GM21786 (cell line): ENCODE data around the gene IQSEC3.
A peak's percentile ranks its signal among the peaks of the same experiment; 100 is the strongest.
"Not testable (repeated sequence)": the region's sequence is repeated elsewhere in the genome, so short reads cannot be mapped to it uniquely, and the experiment has no call there.

ENCODE experiments used
- ATAC-seq: cut with Tn5 transposase; IDR thresholded peaks from one replicate; pipeline ENCODE4 v1.9.1; 2021; ENCODE audit not compliant: unreplicated experiment

IQSEC3 gene

GRCh38 chr12:212715-213526, 146.4 kb downstream of the IQSEC3 start:
- ATAC-seq: no peak

DNA sequence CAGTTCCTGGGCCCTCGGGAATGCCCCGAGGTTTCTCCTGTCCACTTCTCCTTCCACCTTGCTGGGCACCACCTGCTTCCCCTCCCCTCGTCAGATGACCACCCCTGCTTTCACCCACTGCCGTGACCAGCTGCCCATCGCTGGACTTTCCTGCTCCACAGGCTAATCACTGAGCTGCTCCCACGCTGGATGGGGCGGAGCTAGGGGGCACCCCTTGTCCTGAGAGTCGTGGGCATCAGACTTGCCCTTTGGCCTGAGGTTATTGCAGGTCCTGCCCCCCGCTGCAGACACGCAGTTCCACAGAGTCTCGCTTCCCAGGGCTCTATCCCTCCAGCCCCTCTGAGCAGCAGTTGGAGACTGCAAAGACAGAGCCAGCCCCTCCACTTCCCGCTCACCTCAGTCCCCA, 147.0 kb downstream of the IQSEC3 start:
- ATAC-seq: no peak

GRCh38 chr12:214003-214741, 147.6 kb downstream of the IQSEC3 start, which contains the start of gene SLC6A12:
Gene SLC6A12, minus strand, starts transcription at chr12:214157. Its CDS starts 4,171 bp downstream, at chr12:209986.
- ATAC-seq: no peak

- ATAC-seq: no peak
Observed at GRCh38 chr12:215116-215515, 148.5 kb downstream of the IQSEC3 start.

- not testable (repeated sequence) for ATAC-seq
Observed at GRCh38 chr12:217029-217428, 150.5 kb downstream of the IQSEC3 start.

DNA sequence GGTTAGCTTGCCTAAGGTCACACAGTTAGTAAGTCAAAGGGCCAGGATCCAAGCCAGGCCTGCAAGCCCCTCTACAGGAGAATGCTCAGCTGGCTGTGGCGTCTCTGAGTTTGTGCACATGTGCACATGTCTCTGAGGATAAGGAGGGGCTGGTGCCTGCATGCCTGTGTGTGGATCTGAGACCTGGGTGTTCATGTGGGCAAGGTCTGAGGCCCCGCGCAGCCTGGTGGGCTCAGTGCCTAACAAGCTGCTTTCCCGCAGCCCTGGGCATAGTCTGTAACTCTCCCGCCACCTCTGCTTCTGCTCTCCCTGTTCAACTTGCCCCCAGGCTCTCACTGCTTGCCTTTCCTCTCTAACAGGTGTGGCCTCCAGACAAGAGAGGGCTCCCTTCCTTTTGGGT, 151.7 kb downstream of the IQSEC3 start:
- ATAC-seq: no peak

GRCh38 chr12:218728-219590, 152.4 kb downstream of the IQSEC3 start:
- ATAC-seq: no peak

DNA sequence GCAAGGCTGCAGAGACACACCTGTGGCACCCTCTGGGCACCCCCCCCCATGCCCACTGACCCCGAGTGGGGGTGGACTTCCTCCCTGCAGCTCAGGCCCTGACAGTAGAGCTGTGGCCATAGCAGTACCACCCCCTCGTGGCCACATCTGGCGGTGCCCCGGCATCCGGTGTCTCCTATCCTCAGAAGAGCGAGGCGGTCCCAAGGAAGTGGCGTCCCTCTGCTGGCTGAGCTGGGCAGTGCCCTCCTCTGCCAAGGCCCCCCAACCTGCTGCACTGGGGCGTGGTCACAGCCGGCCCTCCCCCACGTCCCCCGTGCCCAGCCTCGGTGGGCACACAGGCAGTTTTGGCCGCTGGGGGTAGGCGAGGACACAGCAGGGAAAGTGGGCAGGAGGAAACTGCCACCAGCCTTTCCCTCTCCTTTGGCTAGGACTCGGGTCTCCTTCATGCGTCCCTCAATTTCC, 153.4 kb downstream of the IQSEC3 start:
- peak; percentile 64 for ATAC-seq

DNA sequence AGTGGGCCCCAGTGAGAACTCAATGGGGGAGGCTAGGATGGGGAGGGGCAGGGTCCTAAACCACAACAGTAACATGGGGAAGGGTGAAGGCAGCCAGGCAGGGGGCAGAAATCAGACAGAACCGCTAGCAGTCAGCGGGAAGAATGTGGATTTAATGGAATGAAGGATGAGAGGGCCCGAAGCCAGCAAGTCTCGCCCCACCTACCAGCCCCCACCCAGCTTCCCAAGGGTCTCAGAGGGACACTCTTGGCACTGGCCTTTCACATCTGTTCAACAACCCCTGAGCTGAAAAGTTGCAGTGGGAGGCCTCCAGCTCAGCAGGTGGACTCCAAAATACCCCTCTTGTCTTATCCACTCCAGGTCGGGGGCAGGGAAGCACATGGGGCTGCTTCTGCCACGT, 153.9 kb downstream of the IQSEC3 start:
- ATAC-seq: no peak

GRCh38 chr12:220946-221550, 154.5 kb downstream of the IQSEC3 start:
- no peak for ATAC-seq

DNA sequence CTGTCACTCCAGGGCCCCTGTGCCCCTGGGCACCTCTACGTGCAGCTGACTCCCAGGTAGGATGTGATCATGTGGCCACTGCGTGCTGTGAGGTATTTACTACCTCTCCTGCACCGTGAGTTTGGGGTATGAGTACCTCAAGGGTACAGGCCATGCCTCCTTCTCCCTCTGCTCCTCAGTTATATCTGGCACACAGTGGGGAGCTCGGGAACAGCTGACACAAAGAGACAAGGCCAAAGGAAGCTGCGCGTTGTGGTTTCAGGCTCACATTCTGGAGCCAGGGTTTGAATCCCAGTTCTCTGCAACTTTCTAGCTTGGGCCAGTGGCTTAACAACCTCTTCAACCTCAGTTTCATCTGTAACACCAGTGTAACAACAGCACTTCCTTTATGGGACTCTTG, 155.2 kb downstream of the IQSEC3 start:
- no peak for ATAC-seq

DNA sequence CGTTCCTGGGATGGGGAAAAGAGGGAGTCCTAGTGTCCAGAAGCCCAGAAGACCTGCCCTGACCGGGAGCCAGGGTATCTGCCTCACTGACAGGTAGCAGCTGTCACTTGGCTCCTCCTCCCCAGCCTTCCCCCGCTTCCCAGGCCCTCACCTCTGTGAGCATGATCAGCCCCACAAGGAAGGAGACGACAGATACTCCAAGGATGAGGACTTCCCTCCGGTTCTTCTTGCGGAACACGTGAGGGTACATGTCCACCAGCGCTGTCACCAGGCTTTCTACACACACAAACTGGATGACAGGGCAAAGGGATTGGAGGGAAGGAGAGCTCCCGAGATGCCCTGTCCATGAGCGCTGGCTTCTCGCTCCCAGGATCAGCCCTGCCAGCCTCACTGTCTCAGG, 157.3 kb downstream of the IQSEC3 start:
- no peak for ATAC-seq

- no peak for ATAC-seq
Observed at GRCh38 chr12:224330-224729, 157.8 kb downstream of the IQSEC3 start.

- ATAC-seq: no peak
Observed at GRCh38 chr12:225012-225411, 158.4 kb downstream of the IQSEC3 start.

DNA sequence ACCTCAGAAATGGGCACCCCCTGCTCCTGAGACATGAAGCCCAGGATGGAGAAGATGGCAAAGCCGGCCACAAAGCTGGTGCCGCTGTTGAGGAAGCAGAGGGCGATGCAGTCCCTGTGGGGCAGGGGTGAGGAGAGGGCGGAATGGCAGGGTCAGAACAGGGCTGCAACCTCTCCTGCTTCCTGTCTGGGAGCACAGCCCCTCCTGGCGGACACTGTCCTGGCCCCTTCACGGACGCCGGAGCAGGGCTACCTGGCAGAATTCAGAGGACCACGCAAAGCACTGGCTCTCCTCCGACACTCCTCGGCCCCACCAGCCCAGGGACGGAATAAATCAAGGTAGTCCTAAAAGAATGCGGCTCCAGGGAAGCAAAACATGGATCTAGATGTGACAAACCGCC, 159.8 kb downstream of the IQSEC3 start:
- no peak for ATAC-seq

DNA sequence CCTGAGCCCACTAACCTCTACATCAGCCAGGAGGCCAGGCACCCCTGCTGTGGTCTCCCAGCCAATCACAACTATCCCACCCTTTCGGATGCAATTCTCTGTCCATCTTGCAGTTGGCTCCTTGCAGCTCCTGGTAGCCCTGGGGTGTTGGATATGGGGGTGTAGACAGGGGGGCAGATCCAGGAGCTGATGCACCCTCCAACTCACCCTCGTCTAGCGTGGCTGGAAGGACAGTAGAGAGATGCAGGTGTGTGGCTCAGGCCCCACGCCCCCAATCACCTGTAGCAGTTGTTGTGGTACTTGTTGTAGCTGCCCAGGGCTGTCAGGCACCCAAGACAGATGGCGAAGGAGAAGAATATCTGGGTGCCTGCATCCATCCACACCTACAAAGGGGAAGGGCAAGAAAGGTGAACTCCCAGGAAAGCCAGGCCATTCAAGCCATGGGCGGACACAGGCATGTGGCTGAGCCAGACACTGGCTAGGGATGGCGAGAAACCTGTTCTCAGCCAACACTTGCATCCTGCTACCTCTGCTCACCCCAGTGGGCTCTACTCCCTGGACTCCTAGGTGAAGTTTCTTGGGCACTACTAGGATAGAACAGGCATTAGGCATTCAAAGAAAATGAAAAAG, 160.8 kb downstream of the IQSEC3 start:
- ATAC-seq: no peak
